ENCODE measurements around the gene FAF1. TPM values are rescaled to one million over a fixed set of nuclear protein-coding genes. Genes with fewer than 3 reads are reported as not detected.
A peak's percentile ranks its signal among the peaks of the same experiment; 100 is the strongest.
"Not testable (repeated sequence)": the region's sequence is repeated elsewhere in the genome, so short reads cannot be mapped to it uniquely, and the experiment has no call there.

FAF1 gene
- total RNA-seq, 1 donor from 2014 or later = 52.7 TPM

GRCh38 chr1:50724626-50725286 is 235.3 kb downstream of the FAF1 start:
- Histone ChIP-seq H3K4me3 (ENCODE audit: low read depth, low read length) (no peak overlapping the region), H3K27me3 (ENCODE audit: control insufficient read depth, insufficient read depth, low read length) (no peaks in the 10 kb centered on the region), H3K36me3 (ENCODE audit: control insufficient read depth, insufficient read depth, low read length) (no peaks in the 10 kb centered on the region)
- FAIRE-seq (no peak), DNase-seq (ENCODE audit: low read depth) (no peak)
- no peak for TF ChIP-seq CTCF (IDR thresholded peaks at IDR 0.05; ENCODE audit: insufficient read depth, low read length, severe bottlenecking)

DNA sequence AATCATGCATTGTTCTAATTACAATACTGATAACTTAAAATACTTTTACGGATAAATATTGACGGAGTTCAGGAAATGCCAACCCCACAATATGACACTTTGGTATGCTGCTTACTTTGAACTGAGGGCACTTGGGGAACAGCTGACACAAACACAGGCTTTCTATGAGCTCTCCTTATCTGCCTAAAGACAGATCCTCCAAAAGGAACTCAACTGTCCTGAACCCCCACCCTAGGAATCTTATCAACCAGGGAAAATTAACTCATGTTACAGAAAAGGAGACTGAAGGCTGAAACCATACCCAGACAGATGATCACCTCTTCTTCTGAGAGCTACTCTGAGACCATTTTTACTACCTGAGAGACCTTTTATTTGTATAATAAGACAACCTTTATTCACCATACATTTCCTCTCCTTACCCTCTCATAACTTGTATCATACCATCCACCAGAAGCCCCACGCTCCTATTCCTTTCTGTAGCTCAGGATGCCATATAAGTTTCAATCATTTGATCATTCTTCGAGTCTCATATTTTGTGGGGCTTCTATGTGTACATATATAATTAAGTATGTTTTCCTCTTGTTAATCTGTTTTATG is 239.5 kb downstream of the FAF1 start:
- DNase-seq (ENCODE audit: low read depth) = no peak

DNA sequence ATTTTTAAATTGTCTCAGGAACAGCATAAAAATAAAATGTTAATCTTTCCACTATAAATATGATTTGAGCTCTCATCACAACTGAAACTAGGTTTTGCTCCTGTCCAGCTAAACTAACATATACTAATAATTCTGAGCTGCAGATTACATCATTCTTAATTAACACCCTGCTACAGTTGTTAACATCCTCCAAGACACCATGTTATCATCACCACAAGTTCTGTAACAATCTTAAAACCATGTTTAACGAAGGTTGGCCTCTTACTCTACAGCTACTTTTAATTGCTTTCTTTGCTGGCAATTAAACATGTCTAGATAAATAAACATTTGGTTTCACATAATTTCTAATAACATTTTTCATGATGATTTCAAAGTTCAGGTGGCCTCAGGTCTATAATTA is 240.9 kb downstream of the FAF1 start:
- H3K36me3 ChIP-seq (ENCODE audit: control insufficient read depth, insufficient read depth, low read length) = no peaks in the 10 kb centered on the region
- no peak for FAIRE-seq
- H3K4me3 ChIP-seq (ENCODE audit: low read depth, low read length) = no peak overlapping the region
- H3K27me3 ChIP-seq (ENCODE audit: control insufficient read depth, insufficient read depth, low read length) = no peaks in the 10 kb centered on the region
- no peak for TF ChIP-seq CTCF (IDR thresholded peaks at IDR 0.05; ENCODE audit: insufficient read depth, low read length, severe bottlenecking)
- DNase-seq (ENCODE audit: low read depth) = no peak

More for the DNA sequence above, 239.5 kb downstream of the FAF1 start:
- TF ChIP-seq CTCF (IDR thresholded peaks at IDR 0.05; ENCODE audit: insufficient read depth, low read length, severe bottlenecking) = no peak
- FAIRE-seq = no peak
- H3K36me3 ChIP-seq (ENCODE audit: control insufficient read depth, insufficient read depth, low read length) = no peaks in the 10 kb centered on the region
- no peak overlapping the region for H3K4me3 ChIP-seq (ENCODE audit: low read depth, low read length)
- no peaks in the 10 kb centered on the region for H3K27me3 ChIP-seq (ENCODE audit: control insufficient read depth, insufficient read depth, low read length)

GRCh38 chr1:50717327-50717726 is 242.7 kb downstream of the FAF1 start:
- DNase-seq (ENCODE audit: low read depth) (no peak), FAIRE-seq (no peak)
- no peak for TF ChIP-seq CTCF (IDR thresholded peaks at IDR 0.05; ENCODE audit: insufficient read depth, low read length, severe bottlenecking)
- Histone ChIP-seq H3K27me3 (ENCODE audit: control insufficient read depth, insufficient read depth, low read length) (no peaks in the 10 kb centered on the region), H3K4me3 (ENCODE audit: low read depth, low read length) (no peak overlapping the region), H3K36me3 (ENCODE audit: control insufficient read depth, insufficient read depth, low read length) (no peaks in the 10 kb centered on the region)

GRCh38 chr1:50716455-50716854 is 243.6 kb downstream of the FAF1 start:
- H3K36me3 ChIP-seq (ENCODE audit: control insufficient read depth, insufficient read depth, low read length); H3K4me3 ChIP-seq (ENCODE audit: low read depth, low read length); FAIRE-seq; H3K27me3 ChIP-seq (ENCODE audit: control insufficient read depth, insufficient read depth, low read length); DNase-seq (ENCODE audit: low read depth): not testable (repeated sequence)

DNA sequence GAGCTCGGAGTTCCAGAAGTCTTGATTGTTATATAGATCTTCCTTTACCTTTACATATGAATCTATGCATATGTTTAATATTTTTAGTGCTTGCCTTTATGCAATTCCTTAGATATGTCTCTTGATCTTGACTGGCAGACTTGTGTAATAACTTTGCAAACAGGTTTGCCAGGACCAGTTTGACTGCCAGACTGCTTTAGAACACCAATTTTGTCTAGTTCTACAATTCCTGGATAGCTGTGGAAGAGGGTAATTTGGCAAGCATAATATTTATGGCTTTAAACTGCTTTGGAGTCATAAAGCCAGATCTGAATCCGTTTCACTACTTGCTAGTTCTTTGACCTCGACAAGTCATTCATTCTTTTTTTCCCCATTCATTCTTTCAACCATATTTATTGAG is 250.0 kb downstream of the FAF1 start:
- DNase-seq (ENCODE audit: low read depth) (peak; percentile 33), FAIRE-seq (no peak)
- no peak overlapping the region for H3K4me3 ChIP-seq (ENCODE audit: low read depth, low read length)
- no peak for TF ChIP-seq CTCF (IDR thresholded peaks at IDR 0.05; ENCODE audit: insufficient read depth, low read length, severe bottlenecking)
- H3K36me3 ChIP-seq (ENCODE audit: control insufficient read depth, insufficient read depth, low read length) = no peaks in the 10 kb centered on the region
- no peaks in the 10 kb centered on the region for H3K27me3 ChIP-seq (ENCODE audit: control insufficient read depth, insufficient read depth, low read length)

All from bronchial epithelial cell (primary cell).